HL-60 (cell line): ENCODE data around the gene NECTIN3.

Experiments
- DNase-seq, 2 experiments: peaks; one replicate each; pipeline ENCODE4 v3.0.0-alpha.2; 2010 to 2020; ENCODE audit warnings: low read depth in 1 of 2, low spot score in 1 of 2
- H3K27ac ChIP-seq: fragments of 250-450 bp; sonication (Bioruptor Pico); replicated peaks from 2 replicates; pipeline ENCODE4 v1.5.1; 2020; ENCODE audit warnings: mild to moderate bottlenecking, moderate library complexity
- H3K27me3 ChIP-seq: fragments of 250-450 bp; sonication (Bioruptor Pico); 2 replicates; pipeline ENCODE4 v1.5.1; 2021; ENCODE audit warnings: mild to moderate bottlenecking, moderate library complexity; ENCODE audit not compliant: insufficient read depth, poor library complexity, severe bottlenecking
- H3K4me3 ChIP-seq: replicated peaks from 2 replicates; pipeline ENCODE4 v1.5.1; 2011; ENCODE audit warnings: mild to moderate bottlenecking, control low read depth, low read length; ENCODE audit not compliant: insufficient read depth
- CTCF ChIP-seq: IDR thresholded peaks from one replicate; pipeline ENCODE4 v1.5.1; 2011; ENCODE audit warnings: low read length, control low read depth, inconsistent platforms; ENCODE audit not compliant: insufficient read depth
- GABPA ChIP-seq: IDR thresholded peaks from 2 replicates; pipeline ENCODE4 v1.6.1; 2012; ENCODE audit warnings: low read depth
- POLR2AphosphoS5 ChIP-seq: IDR thresholded peaks from 2 replicates; pipeline ENCODE4 v1.6.1; 2012; ENCODE audit warnings: low read depth
- SPI1 ChIP-seq: IDR thresholded peaks from 2 replicates; pipeline ENCODE4 v1.6.1; 2012; ENCODE audit warnings: low read depth, mild to moderate bottlenecking, borderline replicate concordance
- TF ChIP-seq, protein P1 (sequence below): IDR thresholded peaks from 2 replicates; pipeline ENCODE4 v1.6.1; 2012; ENCODE audit warnings: low read depth; ENCODE audit not compliant: insufficient replicate concordance

The NECTIN3 gene

GRCh38 chr3:111193472-111193871 lies 121.9 kb downstream of the NECTIN3 start:
- Histone ChIP-seq H3K27me3 (no peaks in the 10 kb centered on the region), H3K4me3 (no peak overlapping the region), H3K27ac (no peak overlapping the region)
- DNase-seq: no peak
- no peak for TF ChIP-seq GABPA

- TF ChIP-seq GABPA (no peak), CTCF (no peak), SPI1 (no peak), POLR2AphosphoS5 (no peak)
- TF ChIP-seq, protein P1, sequence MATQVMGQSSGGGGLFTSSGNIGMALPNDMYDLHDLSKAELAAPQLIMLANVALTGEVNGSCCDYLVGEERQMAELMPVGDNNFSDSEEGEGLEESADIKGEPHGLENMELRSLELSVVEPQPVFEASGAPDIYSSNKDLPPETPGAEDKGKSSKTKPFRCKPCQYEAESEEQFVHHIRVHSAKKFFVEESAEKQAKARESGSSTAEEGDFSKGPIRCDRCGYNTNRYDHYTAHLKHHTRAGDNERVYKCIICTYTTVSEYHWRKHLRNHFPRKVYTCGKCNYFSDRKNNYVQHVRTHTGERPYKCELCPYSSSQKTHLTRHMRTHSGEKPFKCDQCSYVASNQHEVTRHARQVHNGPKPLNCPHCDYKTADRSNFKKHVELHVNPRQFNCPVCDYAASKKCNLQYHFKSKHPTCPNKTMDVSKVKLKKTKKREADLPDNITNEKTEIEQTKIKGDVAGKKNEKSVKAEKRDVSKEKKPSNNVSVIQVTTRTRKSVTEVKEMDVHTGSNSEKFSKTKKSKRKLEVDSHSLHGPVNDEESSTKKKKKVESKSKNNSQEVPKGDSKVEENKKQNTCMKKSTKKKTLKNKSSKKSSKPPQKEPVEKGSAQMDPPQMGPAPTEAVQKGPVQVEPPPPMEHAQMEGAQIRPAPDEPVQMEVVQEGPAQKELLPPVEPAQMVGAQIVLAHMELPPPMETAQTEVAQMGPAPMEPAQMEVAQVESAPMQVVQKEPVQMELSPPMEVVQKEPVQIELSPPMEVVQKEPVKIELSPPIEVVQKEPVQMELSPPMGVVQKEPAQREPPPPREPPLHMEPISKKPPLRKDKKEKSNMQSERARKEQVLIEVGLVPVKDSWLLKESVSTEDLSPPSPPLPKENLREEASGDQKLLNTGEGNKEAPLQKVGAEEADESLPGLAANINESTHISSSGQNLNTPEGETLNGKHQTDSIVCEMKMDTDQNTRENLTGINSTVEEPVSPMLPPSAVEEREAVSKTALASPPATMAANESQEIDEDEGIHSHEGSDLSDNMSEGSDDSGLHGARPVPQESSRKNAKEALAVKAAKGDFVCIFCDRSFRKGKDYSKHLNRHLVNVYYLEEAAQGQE: no peak
- no peaks in the 10 kb centered on the region for H3K27me3 ChIP-seq
- no peak overlapping the region for H3K4me3 ChIP-seq
- no peak for DNase-seq
- no peak overlapping the region for H3K27ac ChIP-seq
These were observed 122.4 kb downstream of the NECTIN3 start for GRCh38 chr3:111194048-111194447.

DNA sequence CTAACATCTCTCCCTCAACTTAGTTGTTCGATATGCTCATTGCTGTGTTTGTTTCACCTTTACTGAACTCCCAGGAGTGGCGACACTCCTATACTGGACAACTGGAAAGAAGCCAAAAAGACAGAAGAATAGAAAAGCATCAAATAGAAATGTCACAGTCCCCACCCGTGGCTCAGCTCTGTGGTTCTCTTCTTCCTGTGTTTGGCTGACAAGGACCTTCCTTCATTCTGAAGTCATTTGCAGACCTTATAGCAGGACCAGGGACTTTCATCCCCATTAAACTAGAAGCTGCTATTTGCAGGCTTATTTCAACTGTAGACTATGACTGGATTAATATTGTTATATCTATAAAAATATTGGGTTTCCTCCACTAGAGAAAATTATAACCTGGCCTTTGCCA lies 125.9 kb downstream of the NECTIN3 start:
- TF ChIP-seq POLR2AphosphoS5: no peak
- TF ChIP-seq CTCF: no peak
- no peak for TF ChIP-seq GABPA
- TF ChIP-seq SPI1: no peak
- TF ChIP-seq, protein P1: no peak
- no peak overlapping the region for H3K4me3 ChIP-seq
- H3K27ac ChIP-seq: no peak overlapping the region

DNA sequence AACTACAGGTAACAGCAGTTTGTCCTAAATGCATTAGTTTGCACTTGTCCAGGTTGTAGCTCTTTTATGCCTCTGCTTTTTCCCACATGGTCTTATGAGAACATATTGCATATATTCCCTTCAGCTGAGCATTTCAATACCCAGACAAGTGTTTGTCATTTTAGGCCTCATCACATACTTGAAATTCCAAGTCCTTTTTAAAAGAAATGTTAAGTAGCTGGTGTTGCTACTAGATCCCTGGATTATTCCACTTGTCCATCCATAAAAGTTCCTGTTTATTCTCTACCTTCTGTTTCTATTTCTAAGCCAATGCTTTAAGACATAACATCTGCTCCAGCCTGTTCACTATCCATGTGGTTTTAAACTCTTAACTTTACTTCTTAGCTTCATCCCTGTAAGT lies 128.4 kb downstream of the NECTIN3 start:
- DNase-seq: no peak
- Histone ChIP-seq H3K27ac (no peak overlapping the region), H3K4me3 (no peak overlapping the region), H3K27me3 (no peaks in the 10 kb centered on the region)
- TF ChIP-seq POLR2AphosphoS5 (no peak), GABPA (no peak), SPI1 (no peak), CTCF (no peak)
- TF ChIP-seq, protein P1: no peak

More for the DNA sequence above, 125.9 kb downstream of the NECTIN3 start:
- DNase-seq: no peak
- no peaks in the 10 kb centered on the region for H3K27me3 ChIP-seq
